ENCODE results near the gene USP13. TPM values are rescaled to one million over a fixed set of nuclear protein-coding genes. Genes with fewer than 3 reads are reported as not detected.

Gene USP13
- total and polyA plus RNA-seq, 2 of the 4 experiments (the other 2 are of a cell fraction) = 9.2 to 18.1 TPM

DNA sequence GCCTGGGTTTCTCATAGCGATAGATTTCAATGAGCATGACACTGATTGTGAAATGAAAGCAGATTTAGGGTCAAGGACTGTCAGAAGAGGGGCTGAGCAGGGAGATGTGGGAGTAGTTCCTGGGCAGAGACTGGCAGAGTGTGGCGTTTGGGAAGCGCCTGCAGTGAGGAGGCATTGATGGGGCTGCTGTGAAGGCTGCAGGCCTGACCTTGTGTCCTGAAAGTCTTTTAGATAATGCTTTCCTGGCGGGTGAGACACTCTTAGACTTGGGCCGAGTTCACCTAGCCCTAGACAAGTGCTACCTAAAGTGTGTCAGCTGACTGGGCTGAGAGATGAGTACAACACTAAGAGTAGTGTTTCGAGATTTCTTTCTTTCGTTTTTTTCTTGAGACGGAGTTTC lies 20.7 kb downstream of the USP13 start:
- Histone ChIP-seq H3K23ac (ENCODE audit: low read depth, low read length) (no peak overlapping the region), H4K8ac (ENCODE audit: low read depth in 2 of 2, low read length in 2 of 2) (no peak overlapping the region), H2AK5ac (ENCODE audit: low read depth, low read length) (no peak overlapping the region), H3K18ac (ENCODE audit: low read depth, low read length) (no peak overlapping the region), H3K4me3 (ENCODE audit: insufficient read depth, low read depth, low read length) (no peak overlapping the region), H4K5ac (ENCODE audit: low read depth, low read length) (no peak overlapping the region), H3K9ac (ENCODE audit: low read depth, low read length) (no peak overlapping the region), H3K27ac (ENCODE audit: insufficient read depth, low read length) (no peak overlapping the region), H3K9me1 (ENCODE audit: insufficient read depth, low read length) (peaks cover 7% of the 10 kb centered on the region; the same call in 1 of the 2 replicates), H2AK9ac (replicated peaks; ENCODE audit: low read depth, low read length, poor library complexity) (no peak overlapping the region), H2BK20ac (ENCODE audit: low read depth, low read length) (no peak overlapping the region), H3K27me3 (ENCODE audit: control insufficient read depth, insufficient read depth, low read length) (no peaks in the 10 kb centered on the region), H3K56ac (ENCODE audit: extremely low read depth, insufficient read depth, low read length) (no peak overlapping the region), H3K14ac (replicated peaks; ENCODE audit: low read depth, low read length) (no peak overlapping the region), H4K20me1 (ENCODE audit: insufficient read depth, low read length) (peaks cover 14% of the 10 kb centered on the region), H3K9me3 (ENCODE audit: control insufficient read depth, insufficient read depth, low read length) (no peaks in the 10 kb centered on the region), H2BK5ac (ENCODE audit: low read depth, low read length, poor library complexity, severe bottlenecking) (no peak overlapping the region), H3K4ac (ENCODE audit: low read depth, low read length) (no peak overlapping the region), H3K36me3 (ENCODE audit: control insufficient read depth, insufficient read depth, low read length) (no peaks in the 10 kb centered on the region; the same call in 1 of the 2 replicates), H3K4me2 (ENCODE audit: low read depth, low read length) (no peak overlapping the region), H2AFZ (replicated peaks; ENCODE audit: low read length, poor library complexity) (no peak overlapping the region), H3K79me1 (ENCODE audit: low read depth in 1 of 2, low read length in 2 of 2) (peaks cover 21 to 67% of the 10 kb centered on the region in 2 experiments), H2BK120ac (ENCODE audit: low read depth, low read length) (no peak overlapping the region), H3K4me1 (ENCODE audit: control insufficient read depth, insufficient read depth, low read length) (peaks cover 5% of the 10 kb centered on the region), H4K91ac (ENCODE audit: insufficient read depth, low read depth, low read length) (no peak overlapping the region), H2BK15ac (ENCODE audit: low read depth, low read length) (no peak overlapping the region)
- intact Hi-C loops (cut with micrococcal nuclease) (no loop called here), dilution Hi-C loops (cut with HindIII; ENCODE audit: low sequenced_read_pairs, unreplicated experiment) (no loop called here), in situ Hi-C loops (cut with MboI; ENCODE audit: low sequenced_read_pairs) (no loop called here)
- ChIA-PET POLR2A (ENCODE audit: unreplicated experiment) (no interaction called here), CTCF (no interaction called here)
- DNase-seq = no peak
- 97% methylated on average over 5 of the region's 8 CpGs; no CpG with 5 or more reads in 1 of the 2 experiments for WGBS, 2 experiments (ENCODE audit: extremely low coverage in 2 of 2, insufficient read length in 1 of 2)
- TF ChIP-seq MAZ (IDR thresholded peaks at IDR 0.05; ENCODE audit: borderline replicate concordance, low read depth, low read length) (no peak), MAFK (IDR thresholded peaks at IDR 0.05; ENCODE audit: low read depth, low read length) (no peak), MXI1 (IDR thresholded peaks at IDR 0.05; ENCODE audit: borderline replicate concordance, low read depth, low read length) (no peak), RFX5 (IDR thresholded peaks at IDR 0.05; ENCODE audit: low read depth, low read length) (no peak), SMC3 (IDR thresholded peaks at IDR 0.05; ENCODE audit: low read depth, low read length) (no peak), NFE2L2 (IDR thresholded peaks at IDR 0.05; ENCODE audit: low read depth, low read length) (no peak), FOS (IDR thresholded peaks at IDR 0.05; ENCODE audit: low read depth, low read length) (no peak)
- TF ChIP-seq, protein P1, sequence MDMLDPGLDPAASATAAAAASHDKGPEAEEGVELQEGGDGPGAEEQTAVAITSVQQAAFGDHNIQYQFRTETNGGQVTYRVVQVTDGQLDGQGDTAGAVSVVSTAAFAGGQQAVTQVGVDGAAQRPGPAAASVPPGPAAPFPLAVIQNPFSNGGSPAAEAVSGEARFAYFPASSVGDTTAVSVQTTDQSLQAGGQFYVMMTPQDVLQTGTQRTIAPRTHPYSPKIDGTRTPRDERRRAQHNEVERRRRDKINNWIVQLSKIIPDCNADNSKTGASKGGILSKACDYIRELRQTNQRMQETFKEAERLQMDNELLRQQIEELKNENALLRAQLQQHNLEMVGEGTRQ (IDR thresholded peaks at IDR 0.05; ENCODE audit: low read depth, low read length) = no peak
- TF ChIP-seq, protein P2, sequence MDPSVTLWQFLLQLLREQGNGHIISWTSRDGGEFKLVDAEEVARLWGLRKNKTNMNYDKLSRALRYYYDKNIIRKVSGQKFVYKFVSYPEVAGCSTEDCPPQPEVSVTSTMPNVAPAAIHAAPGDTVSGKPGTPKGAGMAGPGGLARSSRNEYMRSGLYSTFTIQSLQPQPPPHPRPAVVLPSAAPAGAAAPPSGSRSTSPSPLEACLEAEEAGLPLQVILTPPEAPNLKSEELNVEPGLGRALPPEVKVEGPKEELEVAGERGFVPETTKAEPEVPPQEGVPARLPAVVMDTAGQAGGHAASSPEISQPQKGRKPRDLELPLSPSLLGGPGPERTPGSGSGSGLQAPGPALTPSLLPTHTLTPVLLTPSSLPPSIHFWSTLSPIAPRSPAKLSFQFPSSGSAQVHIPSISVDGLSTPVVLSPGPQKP (IDR thresholded peaks at IDR 0.05; ENCODE audit: borderline replicate concordance, low read depth, low read length) = no peak
- TF ChIP-seq, protein P3, sequence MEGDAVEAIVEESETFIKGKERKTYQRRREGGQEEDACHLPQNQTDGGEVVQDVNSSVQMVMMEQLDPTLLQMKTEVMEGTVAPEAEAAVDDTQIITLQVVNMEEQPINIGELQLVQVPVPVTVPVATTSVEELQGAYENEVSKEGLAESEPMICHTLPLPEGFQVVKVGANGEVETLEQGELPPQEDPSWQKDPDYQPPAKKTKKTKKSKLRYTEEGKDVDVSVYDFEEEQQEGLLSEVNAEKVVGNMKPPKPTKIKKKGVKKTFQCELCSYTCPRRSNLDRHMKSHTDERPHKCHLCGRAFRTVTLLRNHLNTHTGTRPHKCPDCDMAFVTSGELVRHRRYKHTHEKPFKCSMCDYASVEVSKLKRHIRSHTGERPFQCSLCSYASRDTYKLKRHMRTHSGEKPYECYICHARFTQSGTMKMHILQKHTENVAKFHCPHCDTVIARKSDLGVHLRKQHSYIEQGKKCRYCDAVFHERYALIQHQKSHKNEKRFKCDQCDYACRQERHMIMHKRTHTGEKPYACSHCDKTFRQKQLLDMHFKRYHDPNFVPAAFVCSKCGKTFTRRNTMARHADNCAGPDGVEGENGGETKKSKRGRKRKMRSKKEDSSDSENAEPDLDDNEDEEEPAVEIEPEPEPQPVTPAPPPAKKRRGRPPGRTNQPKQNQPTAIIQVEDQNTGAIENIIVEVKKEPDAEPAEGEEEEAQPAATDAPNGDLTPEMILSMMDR (conservative IDR thresholded peaks at IDR 0.05; ENCODE audit: low read depth, low read length) = no peak
- no TSS peak for BruUV-seq (replicated peaks)
- no peak for ATAC-seq (ENCODE audit: low read depth)
